ENCODE results near the gene CCDC68.

Gene CCDC68

GRCh38 chr18:54960197-54960596 is 936 bp upstream of the CCDC68 start:
- no peak for DNase-seq

GRCh38 chr18:54957996-54958395 is 1.3 kb downstream of the CCDC68 start:
- no peak for DNase-seq

- no peak for DNase-seq
These were observed 1.9 kb downstream of the CCDC68 start for GRCh38 chr18:54957296-54957832.

- no peak for DNase-seq
These were observed 2.8 kb downstream of the CCDC68 start for GRCh38 chr18:54956506-54956905.

- no peak for DNase-seq
These were observed 7.2 kb downstream of the CCDC68 start for GRCh38 chr18:54952026-54952425.

- DNase-seq: no peak
These were observed 9.0 kb downstream of the CCDC68 start for GRCh38 chr18:54950221-54950620.

- no peak for DNase-seq
These were observed 9.7 kb downstream of the CCDC68 start for GRCh38 chr18:54949588-54949987.

GRCh38 chr18:54948350-54948837 is 10.9 kb downstream of the CCDC68 start:
- DNase-seq: no peak

GRCh38 chr18:54947091-54947490 is 12.2 kb downstream of the CCDC68 start:
- no peak for DNase-seq

GRCh38 chr18:54946149-54946581 is 13.1 kb downstream of the CCDC68 start:
- no peak for DNase-seq

- no peak for DNase-seq
These were observed 13.6 kb downstream of the CCDC68 start for GRCh38 chr18:54945576-54946125.

- no peak for DNase-seq
These were observed 16.7 kb downstream of the CCDC68 start for GRCh38 chr18:54942569-54942968.

- DNase-seq: no peak
These were observed 17.1 kb downstream of the CCDC68 start for GRCh38 chr18:54942144-54942543.

GRCh38 chr18:54939361-54939917 is 19.8 kb downstream of the CCDC68 start:
- DNase-seq: no peak

GRCh38 chr18:54938506-54938905 is 20.8 kb downstream of the CCDC68 start:
- no peak for DNase-seq

GRCh38 chr18:54932472-54932871 is 26.8 kb downstream of the CCDC68 start:
- DNase-seq: no peak

GRCh38 chr18:54931152-54931551 is 28.1 kb downstream of the CCDC68 start:
- no peak for DNase-seq

GRCh38 chr18:54928236-54928635 is 31.0 kb downstream of the CCDC68 start:
- DNase-seq: no peak

- DNase-seq: no peak
These were observed 32.5 kb downstream of the CCDC68 start for GRCh38 chr18:54926593-54927325.

- DNase-seq: no peak
These were observed 34.3 kb downstream of the CCDC68 start for GRCh38 chr18:54924948-54925347.

GRCh38 chr18:54923339-54923956 is 35.8 kb downstream of the CCDC68 start:
- no peak for DNase-seq

GRCh38 chr18:54919412-54919811 is 39.8 kb downstream of the CCDC68 start:
- DNase-seq: no peak

GRCh38 chr18:54918060-54918459 is 41.2 kb downstream of the CCDC68 start:
- no peak for DNase-seq

GRCh38 chr18:54916507-54916906 is 42.8 kb downstream of the CCDC68 start:
- DNase-seq: no peak

Data from stimulated activated CD4-positive, alpha-beta T cell treated with anti-CD3 and anti-CD28 coated beads, Interleukin-4, amount 100 ng/mL, for 1 hour (primary cell).